GM04503 (cell line): ENCODE results near the gene TRIM32.
"Not testable (repeated sequence)": the region's sequence is repeated elsewhere in the genome, so short reads cannot be mapped to it uniquely, and the experiment has no call there.

Experiments used
- DNase-seq: peaks from one replicate; pipeline ENCODE4 v3.0.0-alpha.2; 2012; ENCODE audit warnings: low read depth

Gene TRIM32

DNA sequence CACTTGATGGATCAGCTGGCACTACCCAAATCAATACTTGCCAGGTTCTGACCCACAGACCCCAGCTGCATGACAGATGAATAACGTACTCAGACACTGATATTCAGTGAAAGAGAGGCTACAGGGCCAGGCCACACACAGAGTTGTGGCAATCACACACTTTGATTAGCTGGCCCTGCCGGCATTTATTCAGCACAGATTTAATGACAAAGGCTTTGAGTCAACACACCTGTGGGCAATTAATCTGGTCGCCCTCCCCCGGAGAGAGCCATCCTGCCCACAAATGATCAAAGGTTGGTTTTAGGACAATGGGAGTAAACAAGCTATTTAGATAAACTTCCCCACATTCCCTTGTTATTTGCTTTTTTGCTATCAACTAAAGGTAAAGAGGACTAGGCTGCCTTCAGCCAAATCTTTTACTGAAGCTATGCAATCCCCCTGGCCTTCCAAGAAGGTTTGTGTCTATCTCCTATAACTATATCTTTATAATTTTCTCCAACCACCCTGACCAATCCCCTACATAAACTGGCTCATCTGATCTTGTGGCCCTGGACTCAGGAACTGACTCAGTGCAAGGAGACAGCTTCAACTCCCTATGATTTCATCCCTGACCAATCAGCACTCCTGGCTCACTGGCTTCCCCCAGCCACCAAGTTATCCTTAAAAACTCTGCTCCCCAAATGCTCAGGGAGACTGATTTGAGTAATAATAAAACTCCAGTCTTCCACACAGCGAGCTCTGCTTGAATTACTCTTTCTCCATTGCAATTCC, 12.7 kb upstream of the TRIM32 start:
- DNase-seq, result no peak

GRCh38 chr9:116683535-116683934, 3.6 kb upstream of the TRIM32 start:
- DNase-seq, result no peak

GRCh38 chr9:116685166-116685565, 1.9 kb upstream of the TRIM32 start:
- no peak for DNase-seq

DNA sequence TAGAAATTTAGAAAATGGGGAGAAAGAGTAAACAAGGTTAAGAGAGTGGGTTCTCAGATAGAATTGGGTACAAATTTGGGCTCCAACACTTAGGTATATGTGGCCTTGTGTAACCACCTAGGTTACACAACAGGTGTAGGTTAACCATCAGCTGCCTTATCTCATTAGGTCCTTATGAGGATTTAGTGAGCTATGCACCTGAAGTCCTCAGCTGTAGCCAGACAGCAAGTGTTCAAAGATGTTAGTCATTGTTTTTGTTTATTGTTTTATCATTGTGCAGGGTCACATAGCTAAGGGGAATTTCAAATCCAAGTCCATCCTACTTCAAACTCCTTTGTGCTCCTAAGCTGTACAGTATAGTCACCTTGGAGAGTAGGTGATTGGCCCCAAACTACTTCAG, 970 bp upstream of the TRIM32 start:
- no peak for DNase-seq

- no peak for DNase-seq
These were observed 422 bp upstream of the TRIM32 start for GRCh38 chr9:116686693-116687073.

GRCh38 chr9:116687754-116688135, 640 bp downstream of the TRIM32 start:
- no peak for DNase-seq

- no peak for DNase-seq
These were observed 1.8 kb downstream of the TRIM32 start for GRCh38 chr9:116688806-116689485.

- DNase-seq, result no peak
These were observed 2.5 kb downstream of the TRIM32 start for GRCh38 chr9:116689486-116690032.

DNA sequence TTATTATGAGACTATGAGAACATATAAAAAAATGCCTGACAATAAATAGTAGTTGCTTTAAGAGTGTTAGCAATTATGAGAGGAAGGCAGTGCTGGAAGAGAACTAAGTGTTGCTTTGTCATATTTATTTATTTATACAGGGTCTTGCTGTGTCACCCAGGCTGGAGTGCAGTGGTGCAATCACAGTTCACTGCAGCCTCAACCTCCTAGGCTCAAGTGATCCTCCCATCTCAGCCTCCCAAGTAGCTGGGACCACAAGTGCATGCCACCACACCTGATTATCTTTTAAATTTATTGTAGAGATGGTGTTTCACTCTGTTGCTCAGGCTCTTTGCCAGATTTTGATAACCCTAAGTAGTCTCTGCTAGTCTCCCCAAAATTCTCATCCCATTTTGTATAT, 3.7 kb downstream of the TRIM32 start:
- not testable (repeated sequence) for DNase-seq

DNA sequence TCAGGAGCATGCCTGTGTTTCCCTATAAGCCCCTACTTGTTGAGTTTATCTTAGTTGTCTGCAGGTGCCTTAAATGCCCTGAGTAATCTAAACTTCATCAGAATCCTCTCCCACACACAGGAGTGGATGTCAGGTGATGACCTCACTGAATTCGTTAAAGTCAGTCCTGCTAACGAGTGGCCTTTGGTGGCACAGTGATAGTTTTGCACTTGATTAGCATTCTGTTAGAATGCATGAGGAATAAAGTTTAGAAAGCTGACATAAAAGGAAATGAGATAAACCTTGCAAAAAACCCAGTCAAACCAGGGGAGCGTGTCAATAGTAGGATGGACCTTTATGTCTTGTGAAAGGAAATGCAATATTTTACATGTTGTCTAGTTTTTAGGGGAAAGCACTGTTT, 4.5 kb downstream of the TRIM32 start:
- no peak for DNase-seq

- no peak for DNase-seq
These were observed 5.5 kb downstream of the TRIM32 start for GRCh38 chr9:116692616-116693015.

DNA sequence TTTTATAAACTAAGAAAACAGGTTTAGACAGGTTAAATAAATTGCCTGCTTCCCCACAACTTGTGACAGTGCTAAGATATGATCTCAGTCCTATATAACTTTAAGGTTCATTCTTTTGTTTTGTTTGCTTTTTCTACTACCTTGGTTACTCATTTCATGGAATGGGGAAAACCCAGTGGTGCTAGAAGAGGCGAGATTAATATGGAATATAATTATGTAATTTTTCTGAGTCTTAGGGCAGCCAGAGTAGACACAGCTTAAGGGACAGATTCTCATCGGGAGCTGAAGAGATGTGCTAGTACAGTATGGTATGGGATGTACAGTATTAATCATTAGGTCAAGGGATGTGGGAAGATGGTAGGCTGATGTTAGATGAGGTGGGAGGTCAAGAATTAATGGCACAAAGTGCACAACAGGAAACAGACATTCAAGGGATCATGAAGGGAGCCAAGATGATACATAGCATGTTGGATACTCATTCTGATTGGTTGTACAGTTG, 6.2 kb downstream of the TRIM32 start:
- peak; percentile 34 for DNase-seq

DNA sequence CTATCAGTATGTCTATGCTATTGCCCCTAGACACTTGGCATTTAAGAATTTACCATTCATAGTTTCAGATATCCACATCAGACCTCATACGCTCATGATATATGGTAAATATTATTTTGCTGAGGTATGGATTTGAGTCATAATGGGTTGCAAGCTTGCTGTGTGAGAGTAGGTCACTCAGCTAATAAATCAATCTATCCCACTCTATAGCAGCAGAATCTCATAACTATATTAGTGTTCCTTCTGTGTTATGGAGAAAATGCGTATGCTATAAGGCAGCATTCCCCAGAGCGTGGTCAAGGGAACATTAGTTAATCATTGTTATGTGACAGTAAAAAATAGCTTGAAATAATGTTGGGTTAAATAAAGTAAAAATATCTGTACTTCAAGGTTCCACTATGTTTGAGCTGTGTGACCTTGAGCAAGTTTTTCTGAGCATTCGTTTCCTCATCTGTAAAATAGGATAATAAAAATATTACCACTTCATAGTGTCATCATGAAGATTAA, 7.7 kb downstream of the TRIM32 start:
- no peak for DNase-seq

GRCh38 chr9:116695438-116695837, 8.3 kb downstream of the TRIM32 start:
- DNase-seq, result no peak

DNA sequence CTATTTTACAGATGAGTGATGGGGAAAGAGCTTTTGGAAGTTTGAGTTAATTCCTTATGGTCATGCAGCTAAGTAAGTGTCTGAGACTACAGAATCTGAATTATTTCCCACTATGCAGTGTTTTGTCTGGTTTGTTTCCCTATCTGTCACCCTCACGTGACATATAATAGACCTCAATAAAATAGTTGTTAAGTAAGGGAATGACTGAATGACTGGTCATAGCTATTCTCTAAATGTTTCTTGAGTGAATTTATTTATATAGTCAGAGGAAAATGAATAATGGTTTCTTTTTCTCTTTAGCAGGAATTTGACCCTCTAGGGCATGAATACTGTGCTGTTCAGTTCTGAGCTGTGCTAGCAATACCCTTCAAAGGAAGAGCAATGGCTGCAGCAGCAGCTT, 10.3 kb downstream of the TRIM32 start:
- DNase-seq, result peak; percentile 75

DNA sequence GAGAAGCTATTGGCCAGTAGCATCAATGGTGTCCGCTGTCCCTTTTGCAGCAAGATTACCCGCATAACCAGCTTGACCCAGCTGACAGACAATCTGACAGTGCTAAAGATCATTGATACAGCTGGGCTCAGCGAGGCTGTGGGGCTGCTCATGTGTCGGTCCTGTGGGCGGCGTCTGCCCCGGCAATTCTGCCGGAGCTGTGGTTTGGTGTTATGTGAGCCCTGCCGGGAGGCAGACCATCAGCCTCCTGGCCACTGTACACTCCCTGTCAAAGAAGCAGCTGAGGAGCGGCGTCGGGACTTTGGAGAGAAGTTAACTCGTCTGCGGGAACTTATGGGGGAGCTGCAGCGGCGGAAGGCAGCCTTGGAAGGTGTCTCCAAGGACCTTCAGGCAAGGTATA, 10.8 kb downstream of the TRIM32 start:
- DNase-seq, result no peak

DNA sequence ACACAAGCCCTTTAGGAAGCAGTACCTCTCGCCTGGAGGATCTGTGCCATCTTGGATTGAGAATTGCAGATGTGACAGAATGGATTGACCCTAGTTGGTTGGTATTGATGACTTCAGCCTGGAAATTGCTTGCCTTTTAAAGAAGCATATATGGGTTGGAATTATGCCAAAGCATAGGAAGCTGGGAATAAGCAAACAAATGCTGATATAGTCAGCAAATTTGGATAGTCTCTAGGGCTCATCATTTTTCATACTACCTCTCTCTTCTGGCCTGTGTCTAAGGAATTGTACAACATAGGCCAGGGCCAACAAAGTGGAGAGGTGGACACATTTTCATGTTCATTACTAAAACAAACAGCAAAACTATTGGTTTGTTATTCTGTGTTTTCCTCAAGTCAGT, 13.2 kb downstream of the TRIM32 start:
- DNase-seq, result no peak

- no peak for DNase-seq
These were observed 14.1 kb downstream of the TRIM32 start for GRCh38 chr9:116700882-116701865.

DNA sequence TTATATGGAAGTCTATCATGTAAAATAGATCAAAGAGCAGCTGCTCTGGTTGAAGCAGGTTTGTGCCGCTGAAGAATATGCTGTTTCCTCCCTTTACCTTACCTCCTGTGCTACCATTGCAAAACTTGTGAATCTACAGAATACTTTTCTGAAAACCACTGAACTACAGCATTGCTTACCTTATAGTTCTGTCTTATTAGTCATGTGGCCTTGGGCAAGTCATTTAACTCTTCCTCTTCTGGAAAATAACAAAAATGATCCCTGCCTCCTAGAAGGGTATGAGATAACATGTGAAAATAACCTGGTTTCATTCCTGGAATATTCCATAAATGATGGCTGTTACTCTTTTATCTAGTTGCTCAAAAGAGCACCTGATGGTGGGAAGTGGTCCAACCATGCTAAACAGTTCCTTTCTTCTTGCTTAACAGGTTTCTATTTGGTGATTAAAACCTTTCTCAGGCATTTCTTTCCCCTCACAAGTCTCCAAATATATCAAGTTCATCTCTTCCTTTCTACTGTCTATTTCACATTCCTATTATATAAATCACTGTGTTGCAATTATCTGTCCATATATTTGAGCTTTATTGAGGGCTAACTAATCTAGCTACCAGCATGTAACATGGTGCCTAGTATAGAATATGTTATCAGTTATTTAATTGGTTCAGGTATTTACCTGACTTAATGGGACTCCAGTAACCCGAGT, 15.0 kb downstream of the TRIM32 start:
- no peak for DNase-seq

DNA sequence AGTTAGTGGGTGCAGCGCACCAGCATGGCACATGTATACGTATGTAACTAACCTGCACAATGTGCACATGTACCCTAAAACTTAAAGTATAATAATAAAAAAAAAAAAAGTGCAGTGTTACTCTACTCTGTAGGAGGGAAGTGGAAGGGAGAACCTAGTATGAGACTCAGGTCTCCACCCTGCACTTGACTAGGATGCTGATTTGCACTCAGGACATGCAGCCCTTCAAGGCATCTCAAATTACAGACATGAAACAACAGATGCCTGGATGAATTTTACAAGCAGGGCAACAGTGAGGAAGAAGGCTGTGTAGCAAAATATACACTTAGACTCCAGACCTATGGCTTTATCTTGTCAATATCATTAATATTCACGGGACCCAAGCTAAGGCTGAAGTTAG, 16.5 kb downstream of the TRIM32 start:
- no peak for DNase-seq

DNA sequence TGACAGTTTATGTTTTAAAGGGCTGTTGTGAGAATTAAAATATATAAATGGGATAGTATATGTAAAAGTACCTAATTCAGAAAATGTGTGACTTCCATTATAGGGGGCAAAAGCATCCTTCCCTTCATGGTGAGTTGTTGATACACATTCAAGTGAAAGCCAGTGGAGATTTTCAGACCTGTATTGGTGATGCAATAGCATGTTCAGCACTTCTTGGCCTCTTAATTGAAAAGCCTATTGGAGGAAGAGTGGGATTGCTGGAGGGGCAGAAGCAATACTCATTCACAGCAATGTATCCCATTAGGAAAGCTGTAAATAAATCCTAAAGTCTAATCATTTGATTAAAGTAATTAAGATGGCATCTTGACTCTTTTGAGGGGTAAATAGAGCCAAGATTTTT, 17.4 kb downstream of the TRIM32 start:
- no peak for DNase-seq
